NCI-H1105 (cell line): ENCODE measurements around the gene NDUFA13.

Source experiments
- DNase-seq: peaks from one replicate; lab custom pipeline; 2025; lab: John Stamatoyannopoulos, UW

NDUFA13 gene

GRCh38 chr19:19571071-19571786, 55.2 kb downstream of the NDUFA13 start:
- no peak for DNase-seq

- no peak for DNase-seq
Measured at GRCh38 chr19:19575411-19575810, 59.4 kb downstream of the NDUFA13 start.
